SKM-1 (cell line): ENCODE data around the gene USP2.

ENCODE experiments used
- DNase-seq: peaks from one replicate; lab custom pipeline; 2025; ENCODE audit not compliant: unreplicated experiment; lab: John Stamatoyannopoulos, UW

The USP2 gene

DNA sequence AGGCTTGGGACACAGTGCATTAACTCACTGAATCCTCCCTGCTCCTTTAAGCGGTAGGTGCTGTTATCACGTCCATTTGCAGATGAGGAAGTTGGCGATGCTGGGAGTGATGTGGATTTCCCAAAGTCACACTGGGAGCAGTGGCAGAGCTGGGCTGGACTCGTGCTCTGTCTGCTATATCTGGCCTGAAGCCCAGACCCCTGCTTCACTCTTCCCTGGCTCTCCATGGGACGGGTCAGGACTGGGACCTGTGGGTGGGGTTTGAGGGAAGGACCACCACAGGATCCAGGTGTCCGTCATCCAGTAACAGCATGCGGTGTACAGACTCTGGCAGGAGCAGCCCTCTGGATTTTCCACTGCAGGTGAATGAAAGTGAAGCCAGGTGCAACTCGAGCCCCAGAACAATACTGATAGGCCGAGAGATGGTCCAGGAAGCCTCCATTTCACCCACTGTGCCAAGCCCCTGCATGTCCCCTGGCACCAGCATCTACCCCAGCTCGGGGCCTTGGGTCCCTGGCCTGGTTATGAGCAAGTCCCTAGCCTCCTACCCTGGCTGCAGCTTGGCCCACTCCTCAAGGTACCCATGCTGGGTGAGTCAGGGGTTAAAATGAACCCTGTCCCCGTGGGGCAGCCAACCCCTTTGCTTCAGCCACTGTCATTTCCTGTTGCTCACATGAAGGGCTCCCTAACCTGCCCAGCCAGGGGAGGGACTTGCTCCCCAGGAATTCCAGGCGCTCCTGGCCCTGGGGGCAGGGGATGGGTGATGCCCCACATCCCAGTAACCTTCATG, 4.2 kb downstream of the USP2 start:
- no peak for DNase-seq

DNA sequence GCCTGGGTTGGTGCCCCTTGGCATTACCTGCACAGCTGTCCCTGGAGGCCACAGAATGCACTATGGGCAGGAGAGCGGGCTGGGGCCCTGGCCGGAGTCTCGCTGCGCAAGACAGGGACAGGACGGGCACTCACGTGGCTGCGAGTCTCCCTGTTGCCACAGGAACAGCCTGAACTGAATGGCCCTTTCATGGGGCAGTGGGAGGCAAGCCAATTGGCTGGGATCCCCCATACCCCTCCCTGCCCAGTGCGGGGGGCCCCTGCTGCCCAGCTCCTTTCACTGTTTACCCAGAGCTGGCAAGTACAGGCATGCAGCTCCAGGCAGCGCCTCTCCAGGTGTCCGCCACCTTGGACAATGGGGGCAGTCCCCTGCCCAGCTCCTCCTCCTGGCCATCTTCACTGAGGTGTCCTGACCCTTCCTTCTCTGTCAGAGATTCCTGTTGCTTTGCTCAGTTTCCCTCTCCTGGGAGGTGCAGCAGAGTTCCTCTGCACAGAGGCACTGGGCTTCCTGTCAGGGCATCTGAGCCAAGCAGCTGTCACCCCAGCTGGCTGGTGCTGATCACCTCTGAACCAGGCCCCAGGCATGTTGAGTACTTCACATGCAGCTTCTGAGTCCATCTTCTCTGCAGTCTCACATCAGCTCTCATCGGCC, 5.2 kb downstream of the USP2 start:
- no peak for DNase-seq

DNA sequence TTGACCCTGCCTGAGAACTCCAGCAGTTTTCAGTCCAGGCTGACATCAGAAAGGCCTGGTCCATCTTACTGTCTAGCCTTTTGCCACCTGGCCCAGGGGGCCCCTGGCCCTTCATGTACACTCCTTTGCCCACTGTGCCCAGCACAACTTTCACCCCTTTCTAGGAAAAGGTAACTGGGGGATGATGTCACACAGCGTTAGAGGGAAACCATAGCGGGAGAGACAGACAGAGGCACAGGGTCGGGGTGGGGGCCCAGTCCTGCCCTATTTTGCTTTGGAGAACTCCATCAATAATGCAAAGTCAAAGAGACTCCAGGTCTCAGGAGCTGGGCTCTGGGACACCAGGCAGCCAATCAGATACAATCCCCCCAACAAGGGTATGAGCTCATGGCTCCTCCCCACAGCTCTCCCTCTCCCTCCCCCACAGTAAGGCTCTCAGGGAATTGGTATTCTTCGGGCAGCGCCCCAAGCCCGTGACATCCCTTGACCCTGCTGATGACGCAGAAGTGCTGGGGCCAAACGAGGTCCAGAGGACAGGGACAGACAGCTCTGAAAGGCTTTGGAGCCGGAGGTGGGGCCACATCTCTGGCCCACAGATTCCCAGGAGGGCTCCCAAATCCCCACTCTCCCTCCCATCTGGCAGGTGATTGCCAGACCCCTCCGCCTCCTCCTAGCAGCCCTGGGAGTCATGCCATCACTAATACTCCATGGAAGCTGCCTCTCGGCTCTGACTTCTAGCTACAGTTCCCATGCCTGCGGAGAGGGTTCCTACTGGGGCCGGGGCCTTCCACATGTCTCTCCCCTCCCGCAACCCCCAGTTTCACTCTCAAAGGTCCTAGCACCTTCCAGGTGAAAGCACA, 5.9 kb downstream of the USP2 start:
- DNase-seq: no peak

DNA sequence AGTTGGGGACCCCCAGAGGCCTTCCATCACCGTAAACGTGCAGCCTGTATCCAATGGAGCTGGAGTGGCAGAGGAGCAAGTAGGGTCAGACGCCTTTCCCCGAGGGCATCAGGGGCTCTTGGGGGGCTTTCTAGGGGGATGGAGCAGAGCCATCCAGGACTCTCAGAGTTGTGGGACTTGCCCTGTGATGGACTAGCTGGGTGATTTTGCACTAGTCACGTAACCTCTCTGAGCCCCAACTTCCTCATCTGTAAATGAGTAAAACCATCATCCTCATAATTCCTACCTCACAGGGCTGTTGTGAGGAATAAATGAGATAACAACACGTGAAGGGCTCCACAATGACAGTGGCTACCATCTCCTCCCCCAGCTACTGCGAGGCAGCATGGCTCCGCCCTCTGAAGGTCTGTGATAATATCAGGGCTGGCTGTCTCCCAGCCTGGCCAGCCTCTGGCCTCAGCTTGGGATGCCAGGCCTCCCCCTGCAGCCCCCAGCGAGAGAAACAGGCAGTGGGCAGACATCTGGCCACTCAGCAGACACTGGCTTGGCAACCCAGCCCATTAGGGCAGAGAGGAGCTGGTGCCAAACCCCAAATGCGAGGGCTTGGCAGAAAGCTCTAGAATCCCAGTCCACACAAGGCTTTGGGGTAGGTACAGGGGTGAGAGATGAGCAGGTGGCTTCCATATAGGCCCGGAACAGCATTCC, 6.7 kb downstream of the USP2 start:
- DNase-seq: no peak

DNA sequence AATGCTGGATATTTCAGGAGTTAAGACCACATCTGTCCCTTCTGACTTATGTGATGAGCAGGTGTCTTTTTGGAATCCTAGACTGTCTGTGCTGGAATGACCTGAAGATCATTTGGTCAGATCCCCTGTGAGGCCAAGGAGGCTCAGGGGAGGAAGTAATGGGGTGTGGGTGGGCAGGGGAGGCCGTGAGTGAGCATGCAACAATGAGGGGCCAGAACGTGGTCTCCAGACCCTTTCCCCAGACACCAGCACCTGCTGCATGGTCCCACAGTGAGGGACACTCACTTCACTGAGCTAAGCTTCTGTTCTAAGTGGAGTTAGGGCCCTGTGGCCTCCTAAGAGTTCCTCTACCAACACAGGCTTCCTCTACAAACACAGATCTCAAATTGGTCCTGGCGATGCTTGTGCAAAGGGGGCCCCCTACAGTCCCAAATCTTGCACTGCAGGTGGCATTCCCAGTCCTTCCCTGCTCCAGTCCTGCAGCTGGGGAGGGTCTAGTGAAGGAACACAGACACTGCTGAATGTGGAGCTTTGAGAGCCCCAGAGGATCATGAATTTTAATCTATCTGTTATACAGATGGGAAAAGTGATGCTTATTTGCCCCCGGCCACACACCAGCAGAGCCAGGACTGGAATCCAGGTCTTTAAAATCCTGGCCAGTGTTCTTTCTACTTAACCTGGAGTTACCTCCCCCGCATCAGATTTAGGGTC, 7.4 kb downstream of the USP2 start:
- DNase-seq: peak; percentile 44

DNA sequence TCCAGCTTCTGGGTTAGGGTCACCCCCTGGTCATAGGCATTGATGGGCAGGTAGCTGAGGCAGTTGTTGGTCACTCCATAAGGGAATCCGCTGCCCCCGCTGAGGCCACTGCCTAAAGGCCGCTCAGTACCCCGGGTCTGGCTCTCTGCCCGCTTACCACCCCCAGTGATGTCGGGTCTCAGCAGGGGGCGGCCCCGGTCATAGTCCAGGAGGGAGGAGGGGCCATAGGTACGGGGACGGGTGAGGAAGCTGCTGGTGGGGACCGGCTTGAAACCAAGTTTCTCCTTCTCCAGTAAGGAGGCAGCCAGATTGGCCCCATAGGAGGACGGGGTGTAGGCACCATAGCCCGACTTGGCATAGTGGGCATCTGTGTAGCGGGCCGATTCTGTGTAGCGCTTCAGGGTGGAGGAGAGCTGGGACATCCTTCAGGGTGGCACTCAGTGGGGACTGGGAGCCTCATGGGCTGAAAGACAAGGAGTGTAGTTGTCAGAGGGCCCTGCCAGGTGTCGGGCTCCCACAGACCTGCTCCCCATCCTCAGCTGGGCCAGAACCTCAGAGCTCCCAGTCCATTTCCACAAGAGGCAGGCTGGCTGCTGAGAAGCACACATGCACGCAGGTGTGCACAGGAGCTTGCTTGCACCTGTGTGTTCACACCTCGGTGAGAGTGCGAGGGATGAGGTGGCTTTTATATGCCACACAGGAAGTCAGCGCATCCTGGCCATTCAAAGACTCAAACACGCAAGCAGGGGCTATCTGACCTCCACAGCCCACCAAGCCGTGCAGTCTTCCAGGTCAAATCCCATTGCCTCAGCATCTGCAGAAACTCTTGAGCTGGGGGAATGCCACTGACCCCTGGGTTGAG, 8.2 kb downstream of the USP2 start:
- no peak for DNase-seq

DNA sequence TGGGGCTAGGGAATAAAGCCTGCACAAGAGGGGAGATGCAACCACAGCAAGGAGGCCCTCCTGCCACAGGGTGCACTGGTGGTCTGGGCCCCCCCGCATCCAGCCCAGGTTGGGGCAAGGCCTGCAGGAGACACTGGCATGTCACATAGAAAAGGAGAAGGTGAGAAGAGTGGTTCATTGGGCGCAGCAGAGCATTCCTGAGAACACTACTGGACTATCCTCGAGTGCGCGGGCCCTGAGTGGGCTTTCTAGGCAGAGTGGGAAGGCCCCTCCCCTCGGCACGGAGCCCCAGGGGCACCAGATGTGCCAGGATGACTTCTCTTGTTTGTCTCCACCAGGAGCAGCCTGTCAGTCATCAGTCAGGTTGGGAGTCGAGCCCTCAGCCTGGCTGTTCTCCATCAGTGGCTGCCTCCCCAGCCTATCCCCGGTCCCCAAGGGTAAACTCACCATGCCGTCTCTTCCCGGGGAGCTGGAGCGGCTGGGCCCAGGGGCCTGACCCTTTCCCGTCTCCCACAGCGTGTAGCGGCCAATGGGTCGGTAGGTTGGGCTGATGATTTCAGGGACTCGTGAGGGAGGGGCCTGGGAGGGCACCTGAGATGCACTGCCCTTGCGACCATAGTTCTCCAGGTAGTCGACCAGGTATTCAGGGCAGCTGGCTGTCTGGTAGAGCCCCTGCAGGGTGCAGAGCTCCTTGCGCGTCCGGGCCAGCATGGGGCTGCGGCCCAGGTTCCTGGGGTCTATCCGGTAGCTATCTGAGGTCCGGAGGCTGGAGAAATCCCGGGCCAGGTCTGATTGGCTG, 9.0 kb downstream of the USP2 start:
- DNase-seq: no peak

DNA sequence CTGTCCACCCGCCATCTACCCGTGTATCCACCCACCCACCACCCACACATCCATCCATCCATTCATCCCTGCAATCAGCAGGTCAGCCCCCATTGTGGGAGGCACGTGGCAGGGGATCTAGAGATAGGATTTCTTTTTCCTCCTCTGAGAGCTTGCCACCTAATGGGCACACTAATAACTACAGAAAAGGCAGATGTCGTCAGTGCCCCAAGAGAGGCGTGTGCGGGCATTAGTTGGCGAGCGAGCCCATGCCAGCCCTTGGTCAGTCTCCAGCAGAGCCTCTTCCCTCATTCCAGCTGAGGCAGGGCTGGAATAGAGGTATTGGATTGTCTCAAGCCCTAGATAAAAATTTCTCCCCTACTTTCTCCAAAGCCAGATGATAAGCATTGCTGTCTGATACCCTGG, 9.7 kb downstream of the USP2 start:
- DNase-seq: no peak

DNA sequence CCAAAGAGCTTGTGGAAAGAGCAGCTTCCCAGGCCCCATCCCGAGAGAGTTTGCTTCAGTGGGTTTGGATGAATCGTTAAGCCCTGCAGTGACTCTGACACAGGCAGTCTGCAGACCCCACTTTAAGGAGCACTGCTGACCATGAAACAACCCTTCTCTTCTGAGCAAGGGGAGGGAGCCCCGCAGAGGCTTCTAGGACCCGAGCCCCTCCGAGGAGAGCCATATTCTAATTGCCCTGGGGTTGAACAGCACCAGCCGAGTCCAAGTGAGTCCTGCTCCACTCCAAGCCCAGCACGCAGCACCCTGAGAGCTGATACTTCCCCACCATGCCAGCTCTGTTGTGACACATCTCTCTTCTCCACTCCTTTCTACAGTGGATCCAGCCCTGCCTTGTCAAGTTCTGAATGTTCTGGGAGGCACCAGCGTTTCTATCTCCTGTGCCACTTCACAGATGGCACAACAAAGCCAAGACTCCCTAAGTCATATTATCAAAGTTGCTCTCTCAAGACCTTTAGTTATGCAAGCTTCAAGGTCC, 10.4 kb downstream of the USP2 start:
- DNase-seq: no peak

DNA sequence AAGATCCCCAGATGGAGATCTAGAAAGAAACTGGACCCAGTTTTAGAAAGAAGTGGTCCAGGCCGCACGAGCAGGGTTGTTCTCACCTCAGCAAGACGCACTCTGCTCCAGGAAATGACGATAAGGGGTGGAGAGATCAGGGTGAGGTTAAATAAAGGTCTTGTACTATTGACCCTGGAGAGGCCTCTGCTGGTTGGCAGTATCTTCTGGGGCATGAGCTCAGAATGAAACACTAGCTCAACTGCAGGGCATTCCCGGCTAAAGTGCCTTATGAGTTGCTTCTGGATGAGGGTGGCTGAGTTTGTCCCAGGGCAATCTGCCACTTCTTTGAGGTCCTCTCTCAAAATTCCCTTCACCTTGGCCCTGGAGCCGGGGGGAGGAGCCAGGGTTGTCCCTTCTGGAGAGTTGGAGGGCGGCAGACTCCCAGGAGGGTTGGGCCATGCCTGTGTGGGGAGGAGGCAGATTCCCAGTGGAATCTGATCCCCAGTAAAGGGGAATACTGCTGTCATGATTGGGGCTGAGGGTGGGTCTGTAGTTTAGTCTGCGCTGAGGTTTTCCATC, 10.9 kb downstream of the USP2 start:
- no peak for DNase-seq

DNA sequence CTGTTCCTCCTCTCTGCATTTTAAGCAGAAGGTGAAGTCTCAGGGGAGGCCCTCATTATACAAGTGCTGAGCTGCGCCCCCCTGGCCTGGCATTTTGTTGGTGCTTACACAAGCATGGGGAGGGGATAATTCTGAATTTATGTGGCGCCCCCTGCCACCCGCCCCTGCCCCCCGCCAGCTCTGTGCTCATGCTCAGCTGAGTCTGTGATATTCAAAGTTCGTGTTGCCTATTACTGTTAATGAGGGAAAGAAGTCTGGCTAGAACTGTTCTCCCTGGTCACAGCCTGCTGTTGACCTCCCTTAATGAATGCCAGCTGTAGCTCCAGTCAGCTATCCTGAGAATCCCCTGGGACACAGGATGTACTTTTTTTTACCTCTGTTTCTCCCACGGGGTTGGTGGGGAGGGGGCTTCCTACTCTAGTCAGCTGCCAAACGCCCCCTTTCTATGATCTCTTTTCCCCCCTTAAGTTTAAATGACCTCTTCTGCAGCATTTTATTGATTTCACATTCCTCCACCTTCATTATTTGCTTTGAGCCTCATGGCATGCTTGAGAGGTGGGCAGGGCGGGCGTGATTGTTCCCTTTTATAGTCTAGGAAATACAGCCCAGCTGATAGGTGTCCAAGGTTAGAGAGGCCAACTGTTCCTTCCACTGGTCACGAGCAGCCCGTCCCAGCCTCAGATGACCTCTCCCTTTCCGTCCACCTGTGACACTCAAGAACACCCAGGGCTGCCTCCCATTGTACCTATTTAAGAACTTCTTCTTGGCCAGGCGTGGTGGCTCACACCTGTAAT, 12.2 kb downstream of the USP2 start:
- DNase-seq: no peak

DNA sequence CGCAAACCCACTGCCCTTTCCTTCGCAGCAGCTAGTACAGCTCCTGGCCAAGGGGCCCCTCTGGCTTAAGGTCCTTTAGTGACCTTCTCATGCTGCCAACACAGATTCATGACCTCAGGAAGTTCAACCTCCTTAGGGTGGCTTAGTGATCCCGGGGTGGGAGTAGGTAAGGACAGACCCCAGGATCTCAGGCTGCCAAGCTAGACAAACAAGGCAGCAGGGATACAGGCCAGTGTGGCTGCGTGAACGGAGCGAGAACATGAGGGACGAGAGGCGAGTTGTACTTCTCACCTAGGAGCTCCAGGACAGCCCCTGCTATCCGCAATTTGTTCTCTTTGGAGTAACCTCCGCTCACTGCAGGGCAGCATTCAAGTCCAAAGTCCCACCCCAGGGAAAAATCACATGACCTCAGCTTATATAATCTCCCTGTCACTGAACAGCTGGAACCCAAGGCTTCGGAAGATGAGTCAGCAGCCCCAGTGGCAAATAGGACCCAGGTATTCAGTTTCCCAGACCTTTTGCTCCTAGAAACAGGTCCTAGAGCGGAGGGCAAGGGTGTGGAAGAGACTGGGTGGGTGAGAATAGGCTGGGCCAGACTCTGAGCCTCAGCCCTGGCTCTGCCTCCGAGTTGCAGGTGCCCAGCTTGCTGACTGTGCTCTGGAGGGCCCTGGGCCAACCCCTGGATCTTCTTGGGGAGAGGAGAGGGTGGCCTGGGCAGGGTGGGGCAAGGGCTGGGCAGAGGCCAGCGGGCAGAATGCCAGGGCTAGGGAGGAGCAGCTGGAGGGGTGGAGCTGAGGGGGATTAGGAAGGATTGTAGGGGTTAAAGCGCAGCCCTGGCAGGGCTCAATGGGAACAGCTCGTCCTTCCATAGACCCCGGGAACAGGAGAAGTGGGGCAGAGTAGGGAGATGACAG, 13.1 kb downstream of the USP2 start:
- DNase-seq: no peak

DNA sequence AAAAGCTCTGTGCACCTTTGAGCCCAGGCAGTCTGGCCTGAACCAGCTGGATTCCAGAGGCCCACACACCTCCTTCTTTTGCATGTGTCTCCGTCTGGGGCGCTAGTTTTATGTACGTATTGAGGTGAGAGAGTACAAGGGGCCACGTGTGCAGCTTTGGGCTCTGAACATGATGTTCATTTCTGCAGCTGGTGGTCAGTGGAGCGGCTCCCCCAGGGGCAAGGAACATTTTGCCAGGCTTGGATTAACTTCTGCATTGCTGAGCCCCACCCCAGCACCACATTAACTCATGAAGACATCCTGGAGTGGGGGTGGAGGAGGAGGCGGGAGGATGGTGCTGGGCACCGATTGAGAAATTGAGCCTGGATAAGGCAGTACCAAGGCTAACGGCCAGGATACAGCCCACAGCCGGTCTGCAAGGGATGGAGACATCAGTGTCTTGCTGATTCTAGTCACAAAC, 13.8 kb downstream of the USP2 start:
- DNase-seq: peak; percentile 83

DNA sequence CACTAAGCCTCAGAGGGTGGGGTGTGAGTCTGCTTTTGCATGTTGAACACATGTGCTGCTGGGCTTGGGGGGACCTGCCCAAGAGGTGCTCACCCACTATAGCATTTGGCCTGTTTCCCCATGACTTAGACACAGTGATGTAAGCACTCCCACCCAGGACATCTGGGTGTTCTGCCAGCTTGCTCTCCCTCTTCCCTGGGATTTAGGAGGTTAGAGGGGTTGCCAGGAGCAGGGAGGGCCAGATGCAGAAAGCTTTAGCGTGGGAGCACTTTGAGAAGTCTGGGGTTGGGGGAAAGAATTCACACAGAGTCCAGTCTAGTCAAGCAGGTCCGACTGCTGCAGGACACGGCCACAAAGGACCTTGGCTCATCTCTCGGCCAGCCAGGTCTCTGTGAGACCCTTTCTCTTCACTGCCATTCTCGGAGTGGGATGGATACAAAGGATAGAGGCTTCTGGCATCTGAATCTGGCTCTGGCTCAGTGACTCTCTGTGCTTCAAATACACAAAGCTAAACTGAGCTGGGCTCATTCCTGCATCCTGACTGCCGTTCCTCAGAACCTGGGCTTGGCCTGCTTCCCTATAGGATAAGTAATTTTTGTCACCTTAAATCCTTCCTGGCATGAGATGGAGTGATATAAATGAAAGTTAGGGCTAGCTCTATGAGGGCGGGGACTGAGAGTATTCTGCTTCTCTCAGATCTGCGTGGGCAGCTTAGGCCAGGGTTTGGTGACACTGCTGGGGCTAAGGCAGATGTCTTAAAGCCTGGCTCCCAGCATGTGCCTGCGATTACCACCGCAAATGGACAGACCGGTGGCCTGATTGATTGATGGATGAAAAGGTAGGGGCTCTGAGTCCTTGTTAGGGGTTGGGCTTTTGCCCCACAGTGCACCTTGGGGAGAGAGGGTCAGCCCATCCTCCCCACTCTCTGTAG, 14.5 kb downstream of the USP2 start:
- no peak for DNase-seq

DNA sequence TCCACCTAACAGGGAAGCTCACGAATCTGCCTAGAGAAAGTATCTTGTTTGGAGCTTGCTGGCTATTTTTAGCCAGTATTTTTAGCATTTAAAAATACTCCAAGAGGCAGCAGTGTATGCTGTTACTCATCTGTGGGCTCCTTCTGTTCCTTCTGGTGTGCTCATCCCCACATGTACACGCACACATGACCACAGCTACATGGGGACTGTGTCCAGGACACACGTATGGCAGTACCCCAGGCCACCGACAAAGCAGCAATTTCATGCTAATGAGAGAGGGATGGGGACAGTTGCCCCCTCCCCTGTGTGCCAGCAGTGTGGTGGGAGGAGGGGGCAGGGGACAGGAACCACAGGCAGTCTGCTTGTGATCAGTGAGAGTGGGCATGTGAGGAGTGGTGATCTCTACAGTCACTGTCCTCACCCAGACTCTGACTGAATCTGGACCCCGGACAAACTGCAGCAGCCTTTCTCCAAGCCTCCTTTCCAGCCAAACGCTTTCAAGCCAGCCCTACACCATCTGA, 16.4 kb downstream of the USP2 start:
- no peak for DNase-seq
